Keratinocyte (primary cell): Measurements from ENCODE around the gene NLRC3.

Source experiments
- CTCF ChIP-seq, 3 experiments: IDR thresholded peaks in 1 of 3; conservative IDR thresholded peaks in 1 of 3; optimal IDR thresholded peaks in 1 of 3; 2 replicates in 2 of 3; 3 replicates in 1 of 3; pipeline versions ENCODE3 to v1.5.1; 2011; ENCODE audit warnings: low read length in 3 of 3, mild to moderate bottlenecking in 3 of 3, moderate library complexity in 2 of 3, control low read depth in 1 of 3, inconsistent platforms in 1 of 3; ENCODE audit not compliant: insufficient read depth in 2 of 3; ENCODE audit errors: extremely low read depth in 1 of 3
- EZH2 ChIP-seq: IDR thresholded peaks from one replicate; pipeline ENCODE4 v1.6.1; 2012; ENCODE audit warnings: inconsistent platforms, mild to moderate bottlenecking, low read length, moderate library complexity

GRCh38 chr16:3554351-3554928, 22.8 kb downstream of the NLRC3 start:
- TF ChIP-seq CTCF (optimal IDR thresholded peaks at IDR 0.05 in 1 of 3, IDR thresholded peaks at IDR 0.05 in 1 of 3, conservative IDR thresholded peaks at IDR 0.05 in 1 of 3; ENCODE audit: extremely low read depth in 1 of 3, insufficient read depth in 2 of 3, low read length in 3 of 3) (no peak), EZH2 (no peak)
